IMR-90 (cell line): Measurements from ENCODE around the gene PTPRO. TPM values are rescaled to one million over a fixed set of nuclear protein-coding genes. Genes with fewer than 3 reads are reported as not detected.

Experiments used
- ATAC-seq: fragments of 200-7000 bp; cut with Tn5 transposase; 2 replicates; pipeline ENCODE4 v1.9.1; 2020; ENCODE audit warnings: low read depth, mild to moderate bottlenecking, moderate library complexity
- BruUV-seq: library from RNA; stranded (reverse); fragments of 400-500 nt; replicated peaks from 2 replicates; lab custom pipeline; 2021; lab: Mats Ljungman, UMichigan
- CTCF ChIA-PET: fragments of 300-600 bp; formaldehyde crosslinking; extraction: SDS; loops from one replicate; lab custom pipeline; 2021; ENCODE audit warnings: antibody characterized with exemption; lab: Yijun Ruan, JAX
- POLR2A ChIA-PET: fragments of 300-600 bp; sonication (Branson Sonifier 250); formaldehyde crosslinking; loops from one replicate; lab custom pipeline; 2022; ENCODE audit warnings: antibody characterized with exemption; ENCODE audit not compliant: unreplicated experiment; lab: Charles Lee
- DNase-seq: peaks from one replicate; pipeline ENCODE4 v3.0.0; 2013
- H2AFZ ChIP-seq: replicated peaks from 2 replicates; pipeline ENCODE3; 2013; ENCODE audit warnings: low read length, mild to moderate bottlenecking; ENCODE audit not compliant: poor library complexity
- H2AK5ac ChIP-seq: 2 replicates; pipeline ENCODE4 v1.6.1; 2013; ENCODE audit warnings: low read depth, low read length, inconsistent platforms
- H2AK9ac ChIP-seq: replicated peaks from 2 replicates; pipeline ENCODE3; 2013; ENCODE audit warnings: mild to moderate bottlenecking, low read depth, low read length, moderate library complexity; ENCODE audit not compliant: poor library complexity
- H2BK120ac ChIP-seq: 2 replicates; pipeline ENCODE4 v1.6.1; 2013; ENCODE audit warnings: low read depth, low read length, inconsistent platforms
- H2BK15ac ChIP-seq: 3 replicates; pipeline ENCODE4 v1.6.1; 2013; ENCODE audit warnings: low read depth, low read length, inconsistent platforms
- H2BK20ac ChIP-seq: 2 replicates; pipeline ENCODE4 v1.6.1; 2013; ENCODE audit warnings: low read depth, mild to moderate bottlenecking, inconsistent platforms, low read length, moderate library complexity
- H2BK5ac ChIP-seq: 2 replicates; pipeline ENCODE4 v1.6.1; 2013; ENCODE audit warnings: mild to moderate bottlenecking, low read depth, low read length, inconsistent platforms; ENCODE audit not compliant: poor library complexity, severe bottlenecking
- H3K14ac ChIP-seq: replicated peaks from 2 replicates; pipeline ENCODE4 v1.6.1; 2013; ENCODE audit warnings: low read depth, low read length, inconsistent platforms
- H3K18ac ChIP-seq: 2 replicates; pipeline ENCODE4 v1.6.1; 2013; ENCODE audit warnings: low read depth, low read length, control low read depth
- H3K23ac ChIP-seq: 2 replicates; pipeline ENCODE4 v1.6.1; 2013; ENCODE audit warnings: low read depth, low read length, inconsistent platforms
- H3K27ac ChIP-seq: 2 replicates; pipeline ENCODE4 v1.5.1; 2013; ENCODE audit warnings: mild to moderate bottlenecking, control low read depth, low read length; ENCODE audit not compliant: insufficient read depth
- H3K27me3 ChIP-seq: 2 replicates; pipeline ENCODE4 v1.6.1; 2013; ENCODE audit warnings: low read length; ENCODE audit not compliant: control insufficient read depth, insufficient read depth
- H3K36me3 ChIP-seq: 2 replicates; pipeline ENCODE4 v1.6.1; 2013; ENCODE audit warnings: low read length, mixed read lengths; ENCODE audit not compliant: control insufficient read depth, insufficient read depth
- H3K4ac ChIP-seq: 2 replicates; pipeline ENCODE4 v1.6.1; 2013; ENCODE audit warnings: low read depth, low read length, inconsistent platforms
- H3K4me1 ChIP-seq: 2 replicates; pipeline ENCODE4 v1.6.1; 2013; ENCODE audit warnings: low read length, mixed read lengths; ENCODE audit not compliant: control insufficient read depth, insufficient read depth
- H3K4me2 ChIP-seq: 2 replicates; pipeline ENCODE4 v1.6.1; 2013; ENCODE audit warnings: low read depth, mild to moderate bottlenecking, control low read depth, low read length, moderate library complexity
- H3K4me3 ChIP-seq: 2 replicates; pipeline ENCODE4 v1.5.1; 2013; ENCODE audit warnings: low read depth, mild to moderate bottlenecking, control low read depth, low read length, moderate library complexity; ENCODE audit not compliant: insufficient read depth
- H3K56ac ChIP-seq: 2 replicates; pipeline ENCODE4 v1.6.1; 2013; ENCODE audit warnings: low read length, inconsistent platforms; ENCODE audit not compliant: insufficient read depth; ENCODE audit errors: extremely low read depth
- H3K79me1 ChIP-seq, 2 experiments: 2 replicates each; pipeline ENCODE4 v1.6.1; 2013; ENCODE audit warnings: low read length in 2 of 2, inconsistent platforms in 1 of 2, low read depth in 1 of 2
- H3K9ac ChIP-seq: 2 replicates; pipeline ENCODE4 v1.6.1; 2013; ENCODE audit warnings: low read depth, low read length, control low read depth
- H3K9me1 ChIP-seq: 2 replicates; pipeline ENCODE4 v1.6.1; 2013; ENCODE audit warnings: low read length, inconsistent platforms; ENCODE audit not compliant: insufficient read depth
- H3K9me3 ChIP-seq: 2 replicates; pipeline ENCODE4 v1.6.1; 2013; ENCODE audit warnings: low read length; ENCODE audit not compliant: control insufficient read depth, insufficient read depth
- H4K20me1 ChIP-seq: 2 replicates; pipeline ENCODE4 v1.6.1; 2013; ENCODE audit warnings: low read length, inconsistent platforms; ENCODE audit not compliant: insufficient read depth
- H4K5ac ChIP-seq: 2 replicates; pipeline ENCODE4 v1.6.1; 2013; ENCODE audit warnings: mild to moderate bottlenecking, low read depth, low read length, control low read depth
- H4K8ac ChIP-seq, 2 experiments: 2 replicates each; pipeline ENCODE4 v1.6.1; 2013; ENCODE audit warnings: low read depth in 2 of 2, low read length in 2 of 2, control low read depth in 1 of 2, inconsistent platforms in 1 of 2
- H4K91ac ChIP-seq: 2 replicates; pipeline ENCODE4 v1.6.1; 2013; ENCODE audit warnings: low read depth, low read length, inconsistent platforms; ENCODE audit not compliant: insufficient read depth
- CHD1 ChIP-seq: IDR thresholded peaks from 2 replicates; pipeline ENCODE4 v1.6.1; 2012; ENCODE audit warnings: low read depth, low read length, improper control_type of control experiment
- FOS ChIP-seq: fragments of 150-350 bp; IDR thresholded peaks from 2 replicates; pipeline ENCODE4 v1.6.1; 2016; ENCODE audit warnings: low read depth, low read length
- MAFK ChIP-seq: IDR thresholded peaks from 2 replicates; pipeline ENCODE4 v1.6.1; 2012; ENCODE audit warnings: low read depth, low read length, improper control_type of control experiment
- MAZ ChIP-seq: IDR thresholded peaks from 2 replicates; pipeline ENCODE4 v1.6.1; 2012; ENCODE audit warnings: low read depth, mild to moderate bottlenecking, low read length, improper control_type of control experiment, moderate library complexity, borderline replicate concordance
- RAD21 ChIP-seq: IDR thresholded peaks from 2 replicates; pipeline ENCODE4 v1.6.1; 2012; ENCODE audit warnings: low read length, improper control_type of control experiment
- WGBS, 2 experiments: methylation state at CpG; one replicate each; pipeline versions ENCODE4 v1.1.5 to v1.1.7; 2013; ENCODE audit warnings: missing lambda C conversion rate in 2 of 2; ENCODE audit not compliant: insufficient read length in 1 of 2; ENCODE audit errors: extremely low coverage in 2 of 2; 5-methylcytosine and 5-hydroxymethylcytosine counted together
- dilution Hi-C: fragments of 300-500 bp; cut with HindIII; formaldehyde crosslinking; loops from one replicate; pipeline ENCODE4 v1.14.3; 2018; ENCODE audit warnings: low sequenced_read_pairs; ENCODE audit not compliant: unreplicated experiment
- in situ Hi-C: fragments of 300-500 bp; cut with MboI; formaldehyde crosslinking; loops from 3 replicates; pipeline ENCODE4 v1.14.3; 2019; ENCODE audit warnings: low sequenced_read_pairs, inconsistent platforms, mixed read lengths
- intact Hi-C: fragments of 100-400 bp; cut with micrococcal nuclease; formaldehyde crosslinking; loops from 2 replicates; pipeline ENCODE4 v1.10.0; 2022
- polyA plus RNA-seq, 3 experiments: library from polyadenylated mRNA; depleted of rRNA; stranded (reverse); fragments of >200 nt; gene quantifications; 2 replicates each; pipeline ENCODE4 v1.2.3, GENCODE V29; 2012; ENCODE audit warnings: low replicate concordance in 1 of 3
- total RNA-seq: library from RNA; depleted of rRNA; stranded (reverse); fragments of >200 nt; gene quantifications from 2 replicates; pipeline ENCODE4 v1.2.3, GENCODE V29; 2012
- TF ChIP-seq, protein P1 (sequence below): fragments of 150-350 bp; IDR thresholded peaks from 2 replicates; pipeline ENCODE4 v1.6.1; 2016; ENCODE audit warnings: low read depth, mild to moderate bottlenecking, low read length, moderate library complexity, borderline replicate concordance

PTPRO gene
- total and polyA plus RNA-seq, 2 of the 4 experiments (the other 2 are of a cell fraction) = 0.03 to 0.18 TPM

GRCh38 chr12:15334225-15334624 lies 11.9 kb downstream of the PTPRO start:
- Histone ChIP-seq H3K4me3 (no peak overlapping the region), H3K18ac (no peak overlapping the region), H2BK20ac (no peak overlapping the region), H3K4ac (no peak overlapping the region), H3K27ac (no peak overlapping the region), H2BK120ac (no peak overlapping the region), H3K27me3 (no peaks in the 10 kb centered on the region), H3K79me1 (no peaks in the 10 kb centered on the region), H4K91ac (no peak overlapping the region), H3K23ac (no peak overlapping the region), H3K9me3 (no peaks in the 10 kb centered on the region), H2BK15ac (no peak overlapping the region), H2AFZ (no peak overlapping the region), H3K36me3 (no peaks in the 10 kb centered on the region), H3K14ac (no peak overlapping the region), H4K5ac (no peak overlapping the region), H2AK5ac (no peak overlapping the region), H3K4me2 (no peak overlapping the region), H2AK9ac (no peak overlapping the region), H4K8ac (no peak overlapping the region), H2BK5ac (no peak overlapping the region), H4K20me1 (no peaks in the 10 kb centered on the region), H3K56ac (no peak overlapping the region), H3K9ac (no peak overlapping the region), H3K9me1 (peaks cover 3% of the 10 kb centered on the region; the same call in 1 of the 2 replicates), H3K4me1 (peaks cover 3% of the 10 kb centered on the region; the same call in 1 of the 2 replicates)
- no peak for DNase-seq
- no CpG with 5 or more reads among the region's 2 CpGs for WGBS, 2 experiments
- dilution Hi-C loops = no loop called here
- in situ Hi-C loops = no loop called here
- intact Hi-C loops = no loop called here
- TF ChIP-seq FOS (no peak), CHD1 (no peak), RAD21 (no peak), MAFK (no peak), MAZ (no peak)
- TF ChIP-seq, protein P1, sequence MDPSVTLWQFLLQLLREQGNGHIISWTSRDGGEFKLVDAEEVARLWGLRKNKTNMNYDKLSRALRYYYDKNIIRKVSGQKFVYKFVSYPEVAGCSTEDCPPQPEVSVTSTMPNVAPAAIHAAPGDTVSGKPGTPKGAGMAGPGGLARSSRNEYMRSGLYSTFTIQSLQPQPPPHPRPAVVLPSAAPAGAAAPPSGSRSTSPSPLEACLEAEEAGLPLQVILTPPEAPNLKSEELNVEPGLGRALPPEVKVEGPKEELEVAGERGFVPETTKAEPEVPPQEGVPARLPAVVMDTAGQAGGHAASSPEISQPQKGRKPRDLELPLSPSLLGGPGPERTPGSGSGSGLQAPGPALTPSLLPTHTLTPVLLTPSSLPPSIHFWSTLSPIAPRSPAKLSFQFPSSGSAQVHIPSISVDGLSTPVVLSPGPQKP = no peak
- ATAC-seq = no peak
- CTCF ChIA-PET = no interaction called here
- no TSS peak for BruUV-seq
- POLR2A ChIA-PET = no interaction called here
